ENCODE data around the gene PKNOX1. TPM values are rescaled to one million over a fixed set of nuclear protein-coding genes. Genes with fewer than 3 reads are reported as not detected.

Gene PKNOX1
- total and polyA plus RNA-seq, 5 donors from 2014 or later, result 13.0 to 22.6 (median 17.1) TPM

GRCh38 chr21:43018519-43018918, 44.2 kb downstream of the PKNOX1 start:
- Histone ChIP-seq H3K9me3 (ENCODE audit: control insufficient read depth in 2 of 2, low read length in 2 of 2) (no peaks in the 10 kb centered on the region), H3K4me3 (ENCODE audit: low read depth, low read length) (no peak overlapping the region), H3K4me1 (ENCODE audit: control insufficient read depth, insufficient read depth, low read length, poor library complexity, severe bottlenecking) (no peaks in the 10 kb centered on the region), H3K27ac (ENCODE audit: insufficient read depth, low read length, poor library complexity, severe bottlenecking) (no peak overlapping the region), H3K36me3 (ENCODE audit: control insufficient read depth, insufficient read depth, low read length) (peaks cover 41% of the 10 kb centered on the region), H3K27me3 (ENCODE audit: control insufficient read depth, insufficient read depth, low read length) (no peaks in the 10 kb centered on the region)
- Mint-ChIP-seq H3K27ac (peak overlapping the region in 2 of 3 donors; percentile 17 to 88), H3K4me1 (peaks cover 0 to 8% (median 4%) of the 10 kb centered on the region in 4 donors), H3K4me3 (no peak overlapping the region), H3K27me3 (no peaks in the 10 kb centered on the region), H3K9me3 (no peaks in the 10 kb centered on the region), H3K36me3 (peaks cover 50% of the 10 kb centered on the region)
- DNase-seq, result no peak
- no peak for ATAC-seq (ENCODE audit: low read depth in 2 of 2)

- Histone ChIP-seq H3K27me3 (ENCODE audit: control insufficient read depth, insufficient read depth, low read length) (no peaks in the 10 kb centered on the region), H3K4me1 (ENCODE audit: control insufficient read depth, insufficient read depth, low read length, poor library complexity, severe bottlenecking) (no peaks in the 10 kb centered on the region), H3K4me3 (ENCODE audit: low read depth, low read length) (no peak overlapping the region), H3K36me3 (ENCODE audit: control insufficient read depth, insufficient read depth, low read length) (peaks cover 52% of the 10 kb centered on the region), H3K27ac (ENCODE audit: insufficient read depth, low read length, poor library complexity, severe bottlenecking) (no peak overlapping the region), H3K9me3 (ENCODE audit: control insufficient read depth in 2 of 2, low read length in 2 of 2) (no peaks in the 10 kb centered on the region)
- Mint-ChIP-seq H3K27me3 (no peaks in the 10 kb centered on the region), H3K4me1 (peaks cover 0 to 8% (median 4%) of the 10 kb centered on the region in 4 donors), H3K9me3 (no peaks in the 10 kb centered on the region), H3K36me3 (peaks cover 49% of the 10 kb centered on the region), H3K4me3 (no peak overlapping the region), H3K27ac (peak overlapping the region in 1 of 3 donors; percentile 11)
- DNase-seq (no peak), ATAC-seq (ENCODE audit: low read depth in 2 of 2) (no peak)
Measured at GRCh38 chr21:43020177-43020576, 45.8 kb downstream of the PKNOX1 start.

DNA sequence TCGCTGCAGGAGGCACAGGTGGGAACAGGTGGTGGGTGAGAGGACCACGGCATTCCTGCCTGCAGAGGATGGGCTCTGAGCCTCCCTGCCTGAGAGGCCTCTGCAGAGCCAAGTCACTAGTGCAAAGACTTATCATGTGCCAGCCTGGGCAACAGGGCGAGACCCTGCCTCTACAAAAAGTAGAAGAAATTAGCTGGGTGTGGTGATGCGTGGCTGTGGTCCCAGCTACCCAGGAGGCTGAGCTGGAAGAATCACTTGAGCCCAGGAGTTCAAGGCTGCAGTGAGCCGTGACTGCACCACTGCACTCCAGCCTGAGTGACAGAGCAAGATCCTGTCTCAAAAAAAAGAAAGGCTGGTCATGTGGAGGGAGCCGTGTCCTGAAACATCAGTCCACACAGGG, 46.4 kb downstream of the PKNOX1 start:
- H3K27ac Mint-ChIP-seq, result no peak overlapping the region
- H3K9me3 ChIP-seq (ENCODE audit: control insufficient read depth in 2 of 2, low read length in 2 of 2), result no peaks in the 10 kb centered on the region
- no peaks in the 10 kb centered on the region for H3K4me1 ChIP-seq (ENCODE audit: control insufficient read depth, insufficient read depth, low read length, poor library complexity, severe bottlenecking)
- no peaks in the 10 kb centered on the region for H3K27me3 Mint-ChIP-seq
- no peaks in the 10 kb centered on the region for H3K9me3 Mint-ChIP-seq
- no peak overlapping the region for H3K27ac ChIP-seq (ENCODE audit: insufficient read depth, low read length, poor library complexity, severe bottlenecking)
- H3K4me3 ChIP-seq (ENCODE audit: low read depth, low read length), result no peak overlapping the region
- no peak for ATAC-seq (ENCODE audit: low read depth in 2 of 2)
- no peak for DNase-seq
- H3K27me3 ChIP-seq (ENCODE audit: control insufficient read depth, insufficient read depth, low read length), result no peaks in the 10 kb centered on the region
- H3K4me3 Mint-ChIP-seq, result no peak overlapping the region
- H3K36me3 Mint-ChIP-seq, result peaks cover 49% of the 10 kb centered on the region
- peaks cover 0 to 3% (median 2%) of the 10 kb centered on the region in 4 donors for H3K4me1 Mint-ChIP-seq
- peaks cover 58% of the 10 kb centered on the region for H3K36me3 ChIP-seq (ENCODE audit: control insufficient read depth, insufficient read depth, low read length)

GRCh38 chr21:43021191-43021590, 46.8 kb downstream of the PKNOX1 start:
- Histone ChIP-seq H3K9me3 (ENCODE audit: control insufficient read depth in 2 of 2, low read length in 2 of 2) (no peaks in the 10 kb centered on the region), H3K4me1 (ENCODE audit: control insufficient read depth, insufficient read depth, low read length, poor library complexity, severe bottlenecking) (no peaks in the 10 kb centered on the region), H3K27ac (ENCODE audit: insufficient read depth, low read length, poor library complexity, severe bottlenecking) (no peak overlapping the region), H3K36me3 (ENCODE audit: control insufficient read depth, insufficient read depth, low read length) (peaks cover 60% of the 10 kb centered on the region), H3K27me3 (ENCODE audit: control insufficient read depth, insufficient read depth, low read length) (no peaks in the 10 kb centered on the region), H3K4me3 (ENCODE audit: low read depth, low read length) (no peak overlapping the region)
- Mint-ChIP-seq H3K27ac (no peak overlapping the region), H3K9me3 (no peaks in the 10 kb centered on the region), H3K36me3 (peaks cover 45% of the 10 kb centered on the region), H3K4me3 (peak overlapping the region in 1 of 4 donors; percentile 44), H3K4me1 (peaks cover 0 to 1% (median 0%) of the 10 kb centered on the region in 4 donors), H3K27me3 (no peaks in the 10 kb centered on the region)
- ATAC-seq (ENCODE audit: low read depth in 2 of 2) (no peak), DNase-seq (no peak)

GRCh38 chr21:43021756-43022600, 47.6 kb downstream of the PKNOX1 start:
- Mint-ChIP-seq H3K4me3 (no peak overlapping the region), H3K4me1 (no peaks in the 10 kb centered on the region), H3K36me3 (peaks cover 41% of the 10 kb centered on the region), H3K27me3 (no peaks in the 10 kb centered on the region), H3K27ac (peak overlapping the region in 1 of 3 donors; percentile 26), H3K9me3 (no peaks in the 10 kb centered on the region)
- peaks cover 52% of the 10 kb centered on the region for H3K36me3 ChIP-seq (ENCODE audit: control insufficient read depth, insufficient read depth, low read length)
- H3K27me3 ChIP-seq (ENCODE audit: control insufficient read depth, insufficient read depth, low read length), result no peaks in the 10 kb centered on the region
- DNase-seq, result no peak
- no peak overlapping the region for H3K4me3 ChIP-seq (ENCODE audit: low read depth, low read length)
- H3K4me1 ChIP-seq (ENCODE audit: control insufficient read depth, insufficient read depth, low read length, poor library complexity, severe bottlenecking), result no peaks in the 10 kb centered on the region
- H3K27ac ChIP-seq (ENCODE audit: insufficient read depth, low read length, poor library complexity, severe bottlenecking), result no peak overlapping the region
- no peak for ATAC-seq (ENCODE audit: low read depth in 2 of 2)
- no peaks in the 10 kb centered on the region for H3K9me3 ChIP-seq (ENCODE audit: control insufficient read depth in 2 of 2, low read length in 2 of 2)

GRCh38 chr21:43023175-43023574, 48.8 kb downstream of the PKNOX1 start:
- no peak overlapping the region for H3K4me3 Mint-ChIP-seq
- peaks cover 43% of the 10 kb centered on the region for H3K36me3 ChIP-seq (ENCODE audit: control insufficient read depth, insufficient read depth, low read length)
- H3K27ac Mint-ChIP-seq, result peak overlapping the region in 1 of 3 donors; percentile 14
- no peaks in the 10 kb centered on the region for H3K27me3 Mint-ChIP-seq
- no peak overlapping the region for H3K27ac ChIP-seq (ENCODE audit: insufficient read depth, low read length, poor library complexity, severe bottlenecking)
- peaks cover 50% of the 10 kb centered on the region for H3K36me3 Mint-ChIP-seq
- H3K27me3 ChIP-seq (ENCODE audit: control insufficient read depth, insufficient read depth, low read length), result no peaks in the 10 kb centered on the region
- no peak overlapping the region for H3K4me3 ChIP-seq (ENCODE audit: low read depth, low read length)
- H3K9me3 ChIP-seq (ENCODE audit: control insufficient read depth in 2 of 2, low read length in 2 of 2), result no peaks in the 10 kb centered on the region
- DNase-seq (no peak), ATAC-seq (ENCODE audit: low read depth in 2 of 2) (no peak)
- H3K4me1 ChIP-seq (ENCODE audit: control insufficient read depth, insufficient read depth, low read length, poor library complexity, severe bottlenecking), result no peaks in the 10 kb centered on the region
- no peaks in the 10 kb centered on the region for H3K4me1 Mint-ChIP-seq
- no peaks in the 10 kb centered on the region for H3K9me3 Mint-ChIP-seq

DNA sequence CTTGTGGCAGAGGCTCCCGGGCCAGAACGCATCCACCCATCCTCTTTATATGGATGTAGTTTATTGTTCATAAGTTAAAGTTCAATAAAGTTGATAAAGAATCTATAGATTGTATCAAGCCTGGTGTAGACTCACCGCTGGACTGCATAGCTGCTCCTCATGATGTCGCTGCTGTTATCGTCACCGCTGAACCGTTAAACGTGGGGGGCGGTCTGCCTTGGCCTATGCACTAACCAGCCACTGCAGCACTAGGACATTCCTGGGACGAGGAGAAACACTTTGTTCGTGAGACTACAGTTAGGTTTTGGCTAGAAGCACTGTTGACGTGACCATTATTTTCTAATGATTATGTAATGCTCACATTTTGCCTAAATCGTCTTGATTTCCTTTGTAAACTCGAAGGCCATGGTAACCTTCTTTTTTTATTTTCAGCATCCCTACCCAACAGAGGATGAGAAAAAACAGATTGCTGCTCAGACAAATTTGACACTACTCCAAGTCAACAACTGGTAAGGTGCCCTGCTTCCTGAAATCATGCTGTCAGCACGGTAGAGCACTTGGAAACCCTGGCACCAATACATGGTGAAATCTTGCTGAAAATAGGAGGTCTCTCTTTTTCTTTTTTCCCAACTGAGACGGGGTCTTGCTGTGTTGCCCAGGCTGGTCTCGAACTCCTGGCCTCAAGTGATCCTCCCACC, 50.2 kb downstream of the PKNOX1 start:
- Mint-ChIP-seq H3K27me3 (no peaks in the 10 kb centered on the region), H3K9me3 (no peaks in the 10 kb centered on the region), H3K4me3 (no peak overlapping the region), H3K4me1 (no peaks in the 10 kb centered on the region), H3K36me3 (peaks cover 61% of the 10 kb centered on the region), H3K27ac (peak overlapping the region in 2 of 3 donors; percentile 45 to 46)
- ATAC-seq (ENCODE audit: low read depth in 2 of 2), result no peak
- Histone ChIP-seq H3K36me3 (ENCODE audit: control insufficient read depth, insufficient read depth, low read length) (peaks cover 57% of the 10 kb centered on the region), H3K4me3 (ENCODE audit: low read depth, low read length) (no peak overlapping the region), H3K4me1 (ENCODE audit: control insufficient read depth, insufficient read depth, low read length, poor library complexity, severe bottlenecking) (no peaks in the 10 kb centered on the region), H3K27me3 (ENCODE audit: control insufficient read depth, insufficient read depth, low read length) (no peaks in the 10 kb centered on the region), H3K27ac (ENCODE audit: insufficient read depth, low read length, poor library complexity, severe bottlenecking) (no peak overlapping the region), H3K9me3 (ENCODE audit: control insufficient read depth in 2 of 2, low read length in 2 of 2) (no peaks in the 10 kb centered on the region)
- DNase-seq, result no peak

All from CD4-positive, CD25-positive, alpha-beta regulatory T cell (primary cell).